A673 (cell line): ENCODE results near the gene BABAM2. TPM values are rescaled to one million over a fixed set of nuclear protein-coding genes. Genes with fewer than 3 reads are reported as not detected.

Source experiments
- BruUV-seq: library from RNA; stranded (reverse); fragments of 400-500 nt; replicated peaks from 2 replicates; lab custom pipeline; 2021; lab: Mats Ljungman, UMichigan
- CTCF ChIA-PET: fragments of 300-600 bp; sonication (Branson Sonifier 250); formaldehyde crosslinking; loops from one replicate; lab custom pipeline; 2022; ENCODE audit warnings: antibody characterized with exemption; lab: Charles Lee
- POLR2A ChIA-PET: fragments of 300-600 bp; sonication (Branson Sonifier 250); formaldehyde crosslinking; loops from one replicate; lab custom pipeline; 2022; ENCODE audit warnings: antibody characterized with exemption; ENCODE audit not compliant: low non-redundant PET; lab: Charles Lee
- DNase-seq: peaks from one replicate; pipeline ENCODE4 v3.0.0-alpha.2; 2015; ENCODE audit warnings: low spot score
- H3K27ac ChIP-seq: fragments of 200-600 bp; sonication (generic); 2 replicates; pipeline ENCODE4 v1.5.1; 2016; ENCODE audit warnings: mixed run types, low read depth, mild to moderate bottlenecking, mixed read lengths, antibody characterized with exemption, low read length; ENCODE audit not compliant: poor library complexity, severe bottlenecking
- H3K27me3 ChIP-seq: fragments of 200-600 bp; sonication (generic); replicated peaks from 2 replicates; pipeline ENCODE4 v1.6.1; 2017; ENCODE audit warnings: mixed run types, low read depth, mild to moderate bottlenecking, mixed read lengths, antibody characterized with exemption, low read length; ENCODE audit not compliant: insufficient read depth, poor library complexity
- H3K36me3 ChIP-seq: fragments of 200-600 bp; sonication (generic); 2 replicates; pipeline ENCODE4 v1.6.1; 2016; ENCODE audit warnings: mixed run types, mild to moderate bottlenecking, mixed read lengths, antibody characterized with exemption, low read length; ENCODE audit not compliant: insufficient read depth, poor library complexity, severe bottlenecking
- H3K4me1 ChIP-seq: fragments of 200-600 bp; sonication (generic); 2 replicates; pipeline ENCODE4 v1.6.1; 2017; ENCODE audit warnings: mixed run types, mild to moderate bottlenecking, mixed read lengths, antibody characterized with exemption, low read length; ENCODE audit not compliant: insufficient read depth, poor library complexity, severe bottlenecking
- H3K4me3 ChIP-seq: fragments of 200-600 bp; sonication (generic); 2 replicates; pipeline ENCODE4 v1.5.1; 2016; ENCODE audit warnings: low read depth, mixed run types, mild to moderate bottlenecking, mixed read lengths, low read length; ENCODE audit not compliant: poor library complexity, severe bottlenecking
- H3K9me3 ChIP-seq: fragments of 200-600 bp; sonication (generic); 2 replicates; pipeline ENCODE4 v1.6.1; 2016; ENCODE audit warnings: mixed run types, low read depth, mild to moderate bottlenecking, mixed read lengths, antibody characterized with exemption, low read length; ENCODE audit not compliant: poor library complexity, severe bottlenecking
- EZH2 ChIP-seq: fragments of 200-600 bp; sonication (generic); IDR thresholded peaks from 2 replicates; pipeline ENCODE4 v1.6.1; 2017; ENCODE audit warnings: borderline replicate concordance, low read depth, mild to moderate bottlenecking, mixed read lengths, antibody characterized with exemption, low read length; ENCODE audit not compliant: poor library complexity, severe bottlenecking
- intact Hi-C: fragments of 100-400 bp; cut with micrococcal nuclease; formaldehyde crosslinking; loops from one replicate; pipeline ENCODE4 v1.10.0; 2022; ENCODE audit not compliant: unreplicated experiment
- total RNA-seq: library from RNA; stranded (reverse); gene quantifications from 2 replicates; pipeline ENCODE4 v1.2.3, GENCODE V29; 2021
- TF ChIP-seq, protein P1 (sequence below): fragments of 300-800, 200-600 bp; sonication (generic); conservative IDR thresholded peaks from 2 replicates; pipeline ENCODE4 v1.5.1; 2017; ENCODE audit warnings: low read depth, mild to moderate bottlenecking, antibody characterized with exemption, low read length, moderate library complexity, mixed read lengths

Gene BABAM2
- total RNA-seq, 1 experiment from 2014 or later: 21.8 TPM

GRCh38 chr2:28158791-28159190 is 268.3 kb downstream of the BABAM2 start:
- no peak for DNase-seq
- no peaks in the 10 kb centered on the region for H3K4me1 ChIP-seq
- ChIA-PET CTCF (no interaction called here), POLR2A (interaction anchor here (0.6 kb wide), 1 partner anchor 1782 kb away, joined by 6 read pairs; no protein-coding TSS in a partner anchor)
- no peak overlapping the region for H3K4me3 ChIP-seq
- H3K36me3 ChIP-seq: no peaks in the 10 kb centered on the region
- TF ChIP-seq, protein P1, sequence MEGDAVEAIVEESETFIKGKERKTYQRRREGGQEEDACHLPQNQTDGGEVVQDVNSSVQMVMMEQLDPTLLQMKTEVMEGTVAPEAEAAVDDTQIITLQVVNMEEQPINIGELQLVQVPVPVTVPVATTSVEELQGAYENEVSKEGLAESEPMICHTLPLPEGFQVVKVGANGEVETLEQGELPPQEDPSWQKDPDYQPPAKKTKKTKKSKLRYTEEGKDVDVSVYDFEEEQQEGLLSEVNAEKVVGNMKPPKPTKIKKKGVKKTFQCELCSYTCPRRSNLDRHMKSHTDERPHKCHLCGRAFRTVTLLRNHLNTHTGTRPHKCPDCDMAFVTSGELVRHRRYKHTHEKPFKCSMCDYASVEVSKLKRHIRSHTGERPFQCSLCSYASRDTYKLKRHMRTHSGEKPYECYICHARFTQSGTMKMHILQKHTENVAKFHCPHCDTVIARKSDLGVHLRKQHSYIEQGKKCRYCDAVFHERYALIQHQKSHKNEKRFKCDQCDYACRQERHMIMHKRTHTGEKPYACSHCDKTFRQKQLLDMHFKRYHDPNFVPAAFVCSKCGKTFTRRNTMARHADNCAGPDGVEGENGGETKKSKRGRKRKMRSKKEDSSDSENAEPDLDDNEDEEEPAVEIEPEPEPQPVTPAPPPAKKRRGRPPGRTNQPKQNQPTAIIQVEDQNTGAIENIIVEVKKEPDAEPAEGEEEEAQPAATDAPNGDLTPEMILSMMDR: no peak
- TF ChIP-seq EZH2: no peak
- no TSS peak for BruUV-seq
- intact Hi-C loops: no loop called here
- no peak overlapping the region for H3K27ac ChIP-seq
- H3K27me3 ChIP-seq: no peaks in the 10 kb centered on the region
- H3K9me3 ChIP-seq: peaks cover 11% of the 10 kb centered on the region

GRCh38 chr2:28160986-28161425 is 270.5 kb downstream of the BABAM2 start:
- POLR2A ChIA-PET: no interaction called here
- Histone ChIP-seq H3K9me3 (peaks cover 2% of the 10 kb centered on the region), H3K27ac (no peak overlapping the region), H3K27me3 (no peaks in the 10 kb centered on the region), H3K4me3 (no peak overlapping the region), H3K36me3 (no peaks in the 10 kb centered on the region), H3K4me1 (no peaks in the 10 kb centered on the region)
- intact Hi-C loops: no loop called here
- TF ChIP-seq, protein P1: no peak
- no peak for TF ChIP-seq EZH2
- no TSS peak for BruUV-seq
- peak; percentile 28 for DNase-seq
- CTCF ChIA-PET: no interaction called here

DNA sequence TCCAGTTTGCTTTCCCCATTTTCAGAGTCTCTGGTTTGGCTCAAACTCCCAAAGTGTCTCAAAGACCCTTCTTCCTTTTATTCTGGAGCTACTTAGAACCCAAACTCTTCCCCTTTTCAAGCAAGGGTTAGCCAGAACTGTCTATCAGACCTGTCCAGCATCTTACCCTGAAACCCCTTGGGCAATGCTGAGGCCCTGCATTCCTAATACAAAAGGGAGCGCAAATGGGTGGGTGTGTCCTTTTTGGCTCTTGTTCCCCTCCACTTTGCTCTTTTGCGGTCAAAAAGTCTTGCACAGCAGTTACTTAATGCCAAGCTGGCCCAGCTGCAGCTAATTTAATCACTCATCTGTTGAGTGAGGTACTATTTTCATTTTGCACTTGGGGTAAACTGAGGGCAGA is 270.9 kb downstream of the BABAM2 start:
- BruUV-seq: no TSS peak
- ChIA-PET CTCF (no interaction called here), POLR2A (no interaction called here)
- Histone ChIP-seq H3K4me3 (no peak overlapping the region), H3K27me3 (no peaks in the 10 kb centered on the region), H3K4me1 (no peaks in the 10 kb centered on the region), H3K36me3 (no peaks in the 10 kb centered on the region), H3K27ac (no peak overlapping the region), H3K9me3 (no peaks in the 10 kb centered on the region)
- intact Hi-C loops: no loop called here
- DNase-seq: no peak
- TF ChIP-seq EZH2: no peak
- TF ChIP-seq, protein P1: no peak
